Spleen (tissue), 7 donors: Measurements from ENCODE around the gene LHB.
"Not testable (repeated sequence)": the region's sequence is repeated elsewhere in the genome, so short reads cannot be mapped to it uniquely, and the experiment has no call there.

Experiments used
- CTCF ChIP-seq, 11 experiments: fragments of 200-600 bp in 7 of 11; fragments of 450-650 bp in 4 of 11; sonication (generic) in 4 of 11; IDR thresholded peaks in 8 of 11; conservative IDR thresholded peaks in 3 of 11; 1 replicate in 7 of 11; 2 replicates in 4 of 11; pipeline versions ENCODE4 v1.4.0 to v1.8.0; 2016 to 2021; ENCODE audit warnings: antibody characterized with exemption in 11 of 11, inconsistent platforms in 4 of 11, mild to moderate bottlenecking in 1 of 11
- POLR2A ChIP-seq, 3 donors: fragments of 450-650 bp; IDR thresholded peaks; one replicate each; pipeline ENCODE4 v1.5.1; 2017; ENCODE audit warnings: antibody characterized with exemption in 3 of 3, mild to moderate bottlenecking in 1 of 3
- donor health status: DM: no; HTN: no; CAD: no; lungs with moderate emphysema.
- donor health status: DM: no; HTN: no; CAD: no.
- donor health status: DM: no; HTN: no; CAD: no.

- not testable (repeated sequence) for TF ChIP-seq CTCF (IDR thresholded peaks at IDR 0.05 in 8 of 11, conservative IDR thresholded peaks at IDR 0.05 in 3 of 11); POLR2A (IDR thresholded peaks at IDR 0.05)
Observed at GRCh38 chr19:49024233-49024632, 7.3 kb upstream of the LHB start, which contains the start of gene CGB3.
